ENCODE data around the gene MRPL52.

- TF ChIP-seq POLR2A (IDR thresholded peaks at IDR 0.05; ENCODE audit: low read depth, low read length) (no peak), POU2F2 (IDR thresholded peaks at IDR 0.05; ENCODE audit: low read depth, low read length) (no peak), POLR2AphosphoS5 (IDR thresholded peaks at IDR 0.05; ENCODE audit: low read depth, low read length) (no peak), TAF1 (IDR thresholded peaks at IDR 0.05; ENCODE audit: low read depth, low read length) (no peak)
Measured at GRCh38 chr14:22841769-22842168, 12.1 kb downstream of the MRPL52 start.
